GM18867 (cell line): ENCODE results near the gene CFAP77.

Experiments used
- ATAC-seq: cut with Tn5 transposase; IDR thresholded peaks from one replicate; pipeline ENCODE4 v1.9.1; 2021; ENCODE audit warnings: mild to moderate bottlenecking, moderate library complexity; ENCODE audit not compliant: unreplicated experiment

The CFAP77 gene

DNA sequence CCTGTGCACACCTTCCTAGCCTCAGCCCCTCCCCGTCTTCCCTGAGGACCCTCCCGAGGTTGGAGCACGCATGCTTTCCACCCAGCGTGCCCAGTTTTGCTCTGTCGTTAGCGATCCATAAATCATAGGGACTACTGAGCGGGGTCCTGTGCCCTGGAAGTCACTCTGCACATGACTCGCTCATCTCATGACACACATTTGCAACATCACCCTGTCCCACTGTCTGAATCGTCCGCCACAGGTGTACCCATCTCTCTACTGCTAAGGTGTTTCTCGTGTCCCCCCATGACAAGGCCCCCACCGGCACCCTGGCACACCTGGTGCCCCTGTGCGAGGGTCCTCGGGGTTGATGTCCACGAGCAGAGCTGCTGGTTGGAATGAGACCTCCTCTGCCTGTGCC, 103.4 kb downstream of the CFAP77 start:
- no peak for ATAC-seq

DNA sequence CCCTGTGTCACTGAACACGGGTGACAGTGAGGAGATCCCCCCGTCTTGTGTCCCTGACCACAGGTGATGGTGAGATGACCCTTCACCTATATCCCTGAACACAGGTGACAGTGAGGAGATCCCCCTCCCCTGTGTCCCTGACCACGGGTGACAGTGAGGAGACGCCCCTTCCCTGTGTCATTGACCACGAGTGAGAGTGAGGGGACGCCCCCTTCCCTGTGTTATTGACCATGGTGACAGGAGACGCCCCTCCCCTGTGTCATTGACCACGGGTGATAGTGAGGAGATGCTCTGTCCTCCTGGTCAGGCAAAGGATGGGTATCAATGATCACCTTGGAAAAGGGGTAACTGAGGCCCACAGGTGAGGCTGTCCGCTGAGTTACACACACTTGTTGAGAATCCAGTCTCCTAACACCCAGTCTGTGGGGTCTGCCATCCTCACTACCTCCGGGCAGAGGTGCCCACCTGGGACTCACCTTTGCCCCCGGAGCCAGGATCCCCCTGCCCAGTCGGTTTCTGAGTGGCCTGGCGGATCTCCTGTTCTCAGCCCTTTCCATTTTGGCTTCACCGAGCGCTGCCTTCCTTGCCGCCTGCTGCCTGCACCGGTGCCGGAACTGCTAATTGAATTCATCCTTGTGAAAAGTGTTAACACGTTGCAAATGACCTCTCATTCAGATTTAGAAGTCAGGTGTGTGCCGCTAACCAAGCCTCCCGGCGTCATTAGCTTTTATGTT, 104.2 kb downstream of the CFAP77 start:
- no peak for ATAC-seq

DNA sequence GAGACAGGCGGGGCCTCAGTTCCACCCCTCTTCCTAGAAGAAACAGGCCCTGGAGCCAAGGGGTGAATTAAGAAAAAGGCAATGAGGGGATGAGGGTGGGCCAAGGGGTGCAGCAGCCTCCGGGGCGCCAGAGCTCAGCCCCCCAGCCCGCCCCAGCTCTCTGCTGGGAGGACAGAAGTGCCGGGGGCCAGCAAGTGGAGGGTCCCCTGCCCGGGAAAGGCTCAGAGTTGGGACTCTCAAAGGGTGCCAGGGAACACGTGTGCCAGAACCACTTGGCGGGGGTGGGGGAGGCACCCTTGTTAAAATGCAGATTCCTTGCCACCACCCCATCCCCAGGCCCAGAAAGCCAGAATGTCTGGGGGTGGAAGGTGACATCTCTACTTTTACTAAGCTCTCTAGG, 104.8 kb downstream of the CFAP77 start:
- no peak for ATAC-seq

DNA sequence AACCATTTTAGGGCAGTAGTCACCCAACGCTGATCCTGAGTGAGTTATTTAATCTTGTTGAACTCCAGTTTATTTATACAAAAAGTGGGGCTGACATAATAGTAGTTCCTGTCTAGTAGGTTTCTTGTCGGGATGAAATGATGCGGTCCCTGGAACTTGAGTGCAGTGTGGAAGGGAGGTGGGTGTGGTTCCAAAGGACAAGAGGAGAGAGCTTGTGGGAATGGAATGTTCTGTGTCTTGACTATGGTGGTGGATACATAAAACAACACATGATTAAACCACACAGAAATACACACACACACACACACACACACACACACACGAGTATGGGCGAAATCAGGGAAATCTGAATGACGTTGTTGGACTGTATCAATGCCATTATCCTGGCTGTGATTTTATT, 106.3 kb downstream of the CFAP77 start:
- no peak for ATAC-seq

DNA sequence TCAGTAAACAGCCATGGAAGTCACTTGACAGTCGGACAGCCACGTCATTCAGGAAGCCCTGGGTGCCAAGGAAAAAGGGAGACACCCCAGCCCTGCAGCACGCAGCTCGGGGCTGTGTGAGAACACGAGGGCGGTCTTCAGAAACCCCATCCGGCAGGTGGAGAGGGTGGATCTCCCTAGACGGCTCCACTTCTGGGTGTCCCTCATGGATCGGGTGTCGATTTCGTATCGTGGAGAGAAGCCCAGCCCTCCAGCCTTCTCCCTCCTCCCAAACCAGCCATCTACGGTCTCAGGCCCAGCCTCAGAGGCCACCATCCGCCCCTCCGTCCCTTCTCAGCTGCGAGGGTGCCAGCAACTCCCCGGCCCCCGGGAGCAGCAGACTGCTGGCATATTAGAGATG, 106.9 kb downstream of the CFAP77 start:
- no peak for ATAC-seq

DNA sequence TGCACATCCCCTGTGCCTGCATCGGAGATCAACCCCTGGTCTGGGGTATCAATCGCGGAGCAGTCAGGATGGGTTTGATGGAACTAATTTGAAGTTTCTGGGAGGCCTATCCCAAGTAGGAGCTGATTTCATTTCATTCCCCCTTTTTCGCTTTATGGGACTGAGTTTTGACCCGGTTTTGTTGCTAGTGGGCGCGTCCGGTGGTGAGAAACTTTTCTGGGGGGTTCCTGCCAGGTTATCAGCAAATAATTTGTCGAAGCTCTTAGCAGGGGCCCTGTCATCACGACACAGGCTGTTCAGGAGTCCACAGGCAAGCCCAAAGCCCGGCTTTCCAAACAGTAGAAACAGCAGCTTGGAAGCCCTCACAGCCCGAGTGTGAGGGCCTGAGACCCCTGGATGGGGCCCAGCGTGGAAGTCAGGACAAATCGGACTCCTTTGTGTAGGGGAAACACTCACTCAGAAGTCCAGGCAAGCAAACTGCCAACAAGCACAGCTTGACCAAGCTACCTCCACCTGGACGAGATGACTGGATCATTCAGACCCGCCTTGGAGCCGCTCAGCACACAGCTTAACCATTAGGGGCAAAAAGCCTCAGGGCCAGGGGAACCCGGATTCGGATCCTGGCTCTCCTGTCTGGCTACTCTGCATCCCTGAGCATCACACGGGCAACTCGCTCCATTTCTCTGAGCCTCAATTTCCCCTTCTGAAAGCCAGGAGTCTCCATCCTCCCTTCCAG, 108.0 kb downstream of the CFAP77 start:
- no peak for ATAC-seq

DNA sequence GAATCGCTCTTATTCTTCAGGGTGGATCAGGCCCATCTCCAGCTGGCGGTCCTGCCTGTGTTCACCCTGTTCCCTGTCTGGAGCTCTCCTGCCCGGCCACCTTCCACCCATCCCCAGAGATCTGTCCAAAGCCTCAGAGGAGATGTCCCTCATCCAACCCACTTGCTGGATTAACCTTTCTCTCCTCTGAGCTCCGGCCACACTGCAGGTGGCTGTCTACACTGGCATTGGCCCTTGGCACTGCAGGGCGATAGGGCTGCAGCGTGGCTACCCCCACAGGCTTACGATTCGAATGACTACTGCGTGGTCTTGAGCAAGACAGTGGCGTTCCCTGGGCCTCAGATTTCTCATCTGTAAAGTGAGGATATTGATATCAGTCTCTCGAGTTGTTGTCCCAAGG, 108.6 kb downstream of the CFAP77 start:
- no peak for ATAC-seq

DNA sequence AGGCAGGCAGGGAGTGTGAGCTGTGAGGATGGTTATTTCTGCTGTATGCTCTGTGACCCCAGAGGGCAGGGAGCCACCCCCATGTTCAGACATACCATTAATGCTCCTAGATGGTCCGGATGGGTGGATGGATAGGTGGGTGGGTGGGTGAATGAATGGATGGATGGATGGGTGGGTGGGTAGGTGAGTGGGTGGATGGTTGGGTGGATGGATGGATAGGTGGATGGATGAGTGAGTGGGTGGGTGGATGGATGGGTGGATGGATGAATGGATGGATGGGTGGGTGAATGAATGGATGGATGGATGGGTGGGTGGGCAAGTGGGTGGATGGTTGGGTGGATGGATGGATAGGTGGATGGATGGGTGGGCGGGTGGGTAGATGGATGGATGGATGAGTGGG, 109.0 kb downstream of the CFAP77 start:
- no peak for ATAC-seq

DNA sequence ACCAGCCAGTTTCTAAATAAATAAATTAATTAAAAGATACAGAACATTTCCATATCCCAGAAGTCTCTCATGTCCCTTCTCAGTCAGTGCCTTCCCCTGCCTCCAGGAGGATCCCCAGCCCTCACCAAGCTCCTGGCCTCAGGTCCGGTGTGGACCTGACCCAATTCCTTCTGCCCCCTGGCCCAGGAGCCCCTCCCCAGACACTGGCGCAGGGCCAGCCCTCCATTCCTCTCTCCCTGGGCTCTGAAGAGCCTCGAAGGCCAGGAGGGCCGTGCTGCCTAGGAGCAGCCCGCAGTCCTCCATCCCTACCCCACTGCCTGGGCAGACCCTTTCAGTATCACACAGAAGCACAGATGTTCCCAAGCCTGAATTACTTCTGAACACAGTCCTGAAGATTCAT, 110.6 kb downstream of the CFAP77 start:
- ATAC-seq: no peak

DNA sequence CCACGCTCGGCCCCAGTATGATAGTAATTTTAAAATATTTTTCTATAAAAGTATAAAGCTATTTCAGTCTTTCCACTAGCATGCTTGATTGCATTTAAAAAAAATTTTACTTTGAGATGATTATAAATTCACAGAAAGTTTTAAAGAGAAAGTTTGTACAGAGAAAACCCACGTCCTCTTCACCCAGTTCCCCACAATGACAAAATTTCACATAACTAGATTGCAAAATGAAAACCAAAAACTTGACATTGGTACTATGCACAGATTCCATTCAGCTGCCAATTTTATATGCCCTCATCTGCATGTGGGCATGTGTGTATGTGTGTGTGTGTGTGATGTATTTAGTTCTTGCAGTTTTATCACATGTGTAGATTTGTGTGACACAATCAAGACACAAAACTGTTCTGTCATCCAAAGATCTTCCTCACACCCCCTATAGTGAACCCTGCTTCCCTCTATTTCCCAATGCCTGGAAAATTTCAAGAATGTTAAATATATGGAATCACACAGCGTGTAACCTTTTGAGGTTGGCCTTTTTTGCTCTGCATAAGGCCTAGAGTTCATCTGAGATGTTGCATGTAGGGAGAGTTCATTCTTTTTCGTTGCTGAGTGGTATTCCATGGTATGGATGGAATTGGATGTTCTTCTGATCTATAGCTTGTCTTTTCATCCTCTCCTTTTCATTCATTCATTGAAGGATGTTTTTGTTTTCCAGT, 115.5 kb downstream of the CFAP77 start:
- ATAC-seq: no peak

DNA sequence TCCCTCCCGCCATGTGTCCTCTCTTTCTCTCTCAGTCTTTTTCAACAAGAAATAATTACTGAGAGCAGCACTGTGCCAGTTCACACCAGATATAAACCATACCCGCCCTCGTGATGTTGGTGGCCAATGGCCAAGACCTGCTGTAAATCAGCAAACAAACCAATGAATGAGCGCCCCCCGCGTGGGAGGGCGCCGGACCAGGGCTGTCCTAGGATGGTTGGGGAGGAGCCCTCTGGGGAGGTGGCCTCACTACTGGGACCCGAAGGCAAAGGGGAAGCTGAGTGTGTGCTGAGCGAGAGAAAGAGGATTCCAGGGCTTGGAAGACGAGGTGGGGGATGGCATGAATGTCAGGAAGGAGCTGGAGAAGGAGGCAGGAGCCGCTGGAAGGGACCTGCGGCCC, 121.2 kb downstream of the CFAP77 start:
- ATAC-seq: no peak

DNA sequence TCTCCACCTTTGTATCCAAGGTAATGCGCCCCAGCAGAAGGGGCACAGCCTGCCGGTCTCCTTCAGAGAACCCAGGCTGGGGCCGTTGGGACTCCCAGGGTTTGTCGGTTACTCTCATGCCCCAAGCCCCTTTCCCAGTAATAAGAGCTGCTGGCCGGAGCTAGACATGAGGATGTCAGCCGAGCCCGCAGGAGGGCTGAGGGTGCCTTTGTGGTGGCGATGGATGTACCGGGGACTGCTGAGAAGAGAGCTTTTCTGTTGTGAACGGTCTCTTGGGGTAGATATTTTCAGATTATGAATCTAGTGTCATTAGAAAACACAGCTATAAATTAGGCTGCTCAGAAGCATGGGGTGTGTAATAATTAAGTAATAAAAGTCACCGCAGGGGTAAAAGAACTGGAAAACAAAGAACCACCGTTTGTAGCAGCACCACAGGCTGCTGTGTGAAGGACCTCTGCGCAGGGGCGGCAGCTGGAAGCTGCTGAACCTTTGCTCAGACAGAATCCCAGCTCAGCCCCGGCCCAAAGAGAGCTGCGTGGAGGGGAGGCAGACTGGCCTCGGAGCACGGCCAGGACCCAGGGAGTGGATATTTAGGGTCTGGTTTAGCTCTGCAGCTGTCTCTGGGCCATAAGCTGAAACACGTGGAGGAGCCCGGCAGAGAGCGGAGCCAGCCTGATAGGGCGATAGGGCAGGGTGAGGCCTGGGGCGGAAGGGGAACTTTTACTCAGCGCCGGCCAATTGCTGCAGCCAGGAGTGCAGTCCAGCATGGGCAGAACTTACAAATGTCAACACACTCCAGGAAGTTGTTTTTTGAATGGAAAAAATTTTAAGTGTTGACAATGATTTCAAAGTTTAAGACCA, 121.9 kb downstream of the CFAP77 start:
- ATAC-seq: no peak

DNA sequence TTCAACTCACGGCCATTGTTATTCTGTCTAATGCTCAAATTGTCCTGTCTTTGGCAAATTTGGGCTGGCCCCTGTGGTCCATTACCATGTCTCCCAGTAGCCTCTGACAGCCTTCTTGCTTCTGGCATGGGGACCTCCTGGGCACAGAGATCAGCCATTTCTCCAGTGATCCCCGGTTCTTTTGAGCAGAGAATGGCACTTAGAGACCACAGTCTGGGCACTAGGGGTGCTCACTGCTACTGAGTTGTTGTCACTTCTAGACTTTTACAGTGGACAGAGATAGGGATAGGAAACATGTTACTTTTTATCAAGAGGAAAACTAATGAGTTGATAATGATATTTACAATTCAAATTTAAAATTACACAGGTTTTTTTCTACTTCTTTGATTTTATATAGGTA, 124.8 kb downstream of the CFAP77 start:
- no peak for ATAC-seq

DNA sequence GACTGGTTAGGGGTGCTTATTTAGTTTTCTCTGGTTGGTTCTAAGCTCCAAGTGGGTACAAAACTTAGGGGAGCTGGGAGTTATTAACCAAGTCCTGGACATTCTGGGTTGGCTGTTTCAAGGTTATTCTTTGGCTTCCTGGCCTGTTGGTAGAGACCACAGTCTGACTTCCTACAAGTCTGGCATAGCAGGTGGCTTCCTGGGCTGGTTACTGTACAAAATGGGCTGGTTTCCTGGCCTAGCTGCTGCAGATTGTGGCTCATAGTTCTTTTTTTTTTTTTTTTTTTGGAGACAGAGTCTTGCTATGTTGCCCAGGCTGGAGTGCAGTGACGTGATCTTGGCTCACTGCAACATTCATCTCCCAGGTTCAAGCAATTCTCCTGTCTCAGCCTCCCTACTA, 126.1 kb downstream of the CFAP77 start:
- no peak for ATAC-seq

DNA sequence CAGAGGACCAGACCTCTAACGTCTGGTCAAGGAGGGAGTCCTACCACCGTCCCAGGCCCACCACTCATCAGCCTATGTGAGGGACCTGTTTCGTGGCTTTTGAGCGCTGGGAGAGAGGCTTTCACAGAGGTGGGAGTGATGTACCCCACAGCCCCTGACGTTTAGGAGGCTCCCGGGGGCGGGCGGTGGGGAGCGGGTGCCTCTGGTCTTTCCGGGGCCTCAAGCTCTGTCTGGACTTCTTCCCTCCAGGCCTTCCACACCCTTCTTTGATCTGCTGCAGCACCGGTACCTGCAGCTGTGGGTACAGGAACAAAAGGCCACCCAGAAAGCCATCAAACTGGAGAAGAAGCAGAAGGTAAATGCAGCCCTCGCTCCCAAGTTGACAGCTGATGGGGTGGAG, 127.3 kb downstream of the CFAP77 start:
- no peak for ATAC-seq

DNA sequence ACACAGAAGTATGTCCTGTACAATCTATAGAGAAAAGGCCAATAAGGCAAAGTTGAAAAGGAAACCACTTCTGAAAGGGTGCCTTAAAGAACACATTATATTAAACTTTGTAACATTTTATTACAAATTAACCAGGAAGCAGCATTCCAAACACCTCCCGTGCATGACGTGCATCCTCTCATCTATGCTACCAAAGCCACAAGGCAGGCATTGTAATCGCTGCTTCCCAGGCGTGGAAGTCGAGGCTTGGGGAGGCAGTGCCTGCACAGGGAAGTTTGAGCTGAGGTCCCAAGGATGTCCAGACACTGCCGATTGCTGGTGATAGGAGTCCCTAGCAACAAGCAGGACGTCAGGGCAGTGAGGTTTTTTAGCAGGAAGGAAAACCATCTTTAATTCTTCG, 128.1 kb downstream of the CFAP77 start:
- no peak for ATAC-seq

DNA sequence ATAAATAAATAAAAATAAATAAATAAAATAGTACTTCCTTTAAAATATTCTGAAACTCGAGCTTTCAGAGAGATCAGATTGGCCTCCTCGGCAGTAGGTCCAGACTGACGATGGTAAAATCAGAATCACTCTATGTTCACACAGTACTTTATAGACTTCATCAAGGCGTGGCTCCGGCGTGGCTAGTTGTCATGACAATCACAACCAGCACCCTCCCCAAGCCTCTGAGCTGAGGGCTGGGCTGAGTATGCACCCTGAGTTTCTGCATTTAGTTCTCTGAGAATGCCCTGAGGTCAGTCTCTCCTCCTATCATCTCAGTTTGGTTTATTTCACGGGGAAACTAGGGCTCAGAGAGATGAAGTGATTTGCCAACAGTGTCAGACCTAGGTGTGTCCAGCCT, 129.1 kb downstream of the CFAP77 start:
- ATAC-seq: no peak

DNA sequence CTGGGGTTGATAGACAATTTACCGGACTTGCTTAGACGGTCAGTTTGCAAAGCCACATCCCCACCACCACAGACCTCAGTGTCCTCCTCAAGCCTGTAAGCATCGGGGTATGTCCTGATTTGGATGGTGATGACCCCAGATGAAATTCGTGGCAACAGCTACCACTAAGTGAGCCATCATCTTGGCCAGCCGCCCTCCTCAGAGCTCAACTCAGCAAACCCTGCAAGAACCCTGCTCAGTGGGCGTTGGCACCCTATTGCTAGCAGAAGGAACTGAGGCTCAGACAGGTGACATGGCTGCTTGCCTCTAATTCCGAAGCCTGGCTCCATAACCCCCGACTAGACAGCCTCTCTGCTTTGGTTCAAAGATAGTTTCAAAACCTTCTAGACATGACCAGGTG, 131.0 kb downstream of the CFAP77 start:
- ATAC-seq: no peak

DNA sequence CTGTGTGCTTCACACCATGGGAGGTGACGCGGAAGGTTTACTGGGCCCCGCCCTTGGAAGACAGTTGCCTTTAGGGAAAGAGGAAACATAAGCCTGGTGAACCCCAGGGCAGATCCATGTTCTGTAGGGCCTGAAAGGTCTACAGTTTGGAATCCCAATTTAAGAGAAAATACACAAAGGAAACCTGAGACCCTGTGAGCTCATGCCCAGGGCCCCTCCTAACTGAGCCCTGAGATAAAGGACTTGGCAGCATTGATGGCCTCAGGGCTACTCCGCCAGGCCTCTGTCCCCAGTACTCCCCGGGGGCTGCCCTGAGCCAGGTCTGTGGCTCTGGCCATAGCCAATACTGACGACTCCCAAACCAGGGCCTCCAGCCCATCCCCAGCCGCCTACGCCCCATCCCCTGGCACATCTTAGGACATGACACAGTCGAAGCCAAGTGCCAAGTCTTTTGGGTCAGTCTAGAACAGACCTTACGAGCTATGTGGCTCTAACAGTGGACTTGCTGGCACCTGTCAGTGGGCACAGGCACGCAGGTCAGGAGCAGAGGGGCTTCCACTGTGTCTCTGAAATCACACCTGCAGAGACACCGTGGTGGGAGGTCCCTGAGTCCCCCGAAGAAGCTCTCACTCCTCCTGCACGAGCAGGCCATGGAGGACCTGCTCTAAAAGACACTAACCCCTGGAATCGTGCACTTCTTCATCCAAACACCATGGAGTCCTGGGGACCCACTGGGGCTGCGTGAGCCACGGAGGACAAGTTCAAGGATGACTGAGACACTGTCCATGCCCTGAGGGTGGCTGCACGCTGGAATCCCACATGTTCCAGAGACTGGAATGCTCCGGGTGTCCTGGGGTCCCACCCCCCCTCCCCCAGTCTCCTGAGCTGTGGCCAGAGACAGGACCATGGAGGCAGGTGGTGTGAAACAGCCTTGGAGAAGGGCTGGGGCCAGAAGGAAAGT, 132.1 kb downstream of the CFAP77 start:
- ATAC-seq: no peak

DNA sequence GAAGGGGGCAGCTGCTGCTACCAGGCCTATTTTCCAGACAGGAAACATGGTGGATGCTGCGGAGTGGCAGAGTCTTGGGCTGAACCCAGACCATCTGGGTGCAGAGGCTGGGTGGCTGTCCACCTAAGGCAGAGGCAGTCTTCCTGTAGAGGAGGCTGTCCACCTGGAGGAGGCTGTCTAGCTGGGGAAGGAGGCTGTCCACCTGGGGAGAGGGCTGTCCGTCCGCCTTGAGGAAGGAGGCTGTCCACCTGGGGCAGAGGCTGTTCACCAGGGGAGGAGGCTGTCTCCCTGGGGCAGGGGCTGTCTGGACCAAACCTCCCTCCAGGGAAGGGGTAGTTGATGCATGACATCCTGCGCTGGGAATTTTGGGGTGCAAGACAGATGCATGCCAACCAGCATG, 133.2 kb downstream of the CFAP77 start:
- no peak for ATAC-seq
